ENCODE data around the gene FLOT1. TPM values are rescaled to one million over a fixed set of nuclear protein-coding genes. Genes with fewer than 3 reads are reported as not detected.

The FLOT1 gene
- total RNA-seq, 1 experiment from 2014 or later = 176 TPM

DNA sequence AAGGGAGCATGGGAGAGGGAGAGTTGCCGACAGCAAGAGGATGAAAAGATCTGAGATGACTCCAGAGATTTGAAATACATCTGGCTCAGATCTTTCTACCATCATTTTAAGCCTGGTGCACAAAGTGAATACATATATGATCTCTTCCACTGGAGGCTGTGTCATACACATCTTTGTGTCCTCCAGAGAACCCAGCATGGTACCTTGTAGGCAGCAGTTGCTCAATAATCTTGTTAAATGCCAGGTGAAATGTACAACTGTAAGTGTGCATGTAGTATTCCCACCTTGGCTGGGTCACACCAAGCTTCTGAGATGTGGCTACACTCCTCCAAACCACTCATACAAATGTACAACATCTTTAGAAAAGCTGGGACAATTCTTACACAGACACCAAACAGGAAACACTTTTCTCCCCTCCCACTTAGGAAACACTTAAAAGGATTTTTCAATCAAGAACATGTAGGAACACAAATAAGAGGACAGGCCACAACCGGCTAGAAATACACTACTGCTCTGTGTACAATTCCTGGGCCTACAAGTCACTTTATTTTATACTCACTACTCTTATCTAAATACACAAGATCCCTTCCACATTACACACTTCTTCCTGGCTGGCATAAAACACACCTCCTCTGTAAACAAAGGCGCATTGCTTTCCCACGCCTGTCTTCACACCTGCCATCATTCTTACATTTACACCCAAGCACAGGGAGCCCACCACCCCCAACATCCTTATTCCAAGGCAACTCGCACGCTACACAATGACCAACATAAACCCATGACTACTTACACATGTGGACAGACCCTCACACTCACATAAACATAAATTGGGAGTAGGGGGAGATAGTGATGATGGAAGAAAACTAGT, 5.6 kb upstream of the FLOT1 start:
- Histone ChIP-seq H3K4me1 (ENCODE audit: control insufficient read depth, insufficient read depth, low read length) (peaks cover 63% of the 10 kb centered on the region), H3K27ac (ENCODE audit: low read length) (peak overlapping the region; percentile 91), H3K4me3 (ENCODE audit: low read depth in 2 of 2, low read length in 2 of 2) (no peak overlapping the region), H3K36me3 (ENCODE audit: control insufficient read depth, insufficient read depth, low read length) (peaks cover 6% of the 10 kb centered on the region; the same call in 1 of the 2 replicates), H3K9me3 (ENCODE audit: control insufficient read depth, insufficient read depth, low read depth, low read length) (no peaks in the 10 kb centered on the region), H3K27me3 (ENCODE audit: control insufficient read depth, insufficient read depth, low read length) (no peaks in the 10 kb centered on the region)
- intact Hi-C loops (cut with micrococcal nuclease; ENCODE audit: unreplicated experiment) (no loop called here), in situ Hi-C loops (cut with HindIII; ENCODE audit: low pct_unique_long_range_greater_than_20kb, low sequenced_read_pairs) (no loop called here)
- ATAC-seq (no peak), DNase-seq (ENCODE audit: low read depth, low spot score) (no peak)
- no TSS peak for BruUV-seq (replicated peaks)
- ChIA-PET POLR2A (no interaction called here), CTCF (interaction anchor here (0.6 kb wide), 1 partner anchor 203 kb away, joined by 5 read pairs; no protein-coding TSS in a partner anchor)
- TF ChIP-seq REST (IDR thresholded peaks at IDR 0.05; ENCODE audit: insufficient read depth in 1 of 2, low read depth in 2 of 2, low read length in 1 of 2) (no peak), CTCF (IDR thresholded peaks at IDR 0.05) (no peak), SIN3A (IDR thresholded peaks at IDR 0.05; ENCODE audit: borderline replicate concordance, insufficient read depth, low read depth, low read length) (no peak), TCF7L2 (IDR thresholded peaks at IDR 0.05; ENCODE audit: low read depth, low read length) (no peak), POLR2AphosphoS5 (IDR thresholded peaks at IDR 0.05; ENCODE audit: low read depth, low read length) (no peak)

- in situ Hi-C loops (cut with HindIII; ENCODE audit: low pct_unique_long_range_greater_than_20kb, low sequenced_read_pairs) (no loop called here), intact Hi-C loops (cut with micrococcal nuclease; ENCODE audit: unreplicated experiment) (no loop called here)
- no peak for DNase-seq (ENCODE audit: low read depth, low spot score)
- H3K9me3 ChIP-seq (ENCODE audit: control insufficient read depth, insufficient read depth, low read depth, low read length) = no peaks in the 10 kb centered on the region
- H3K4me3 ChIP-seq (ENCODE audit: low read depth in 2 of 2, low read length in 2 of 2) = no peak overlapping the region
- H3K4me1 ChIP-seq (ENCODE audit: control insufficient read depth, insufficient read depth, low read length) = peaks cover 54% of the 10 kb centered on the region
- POLR2A ChIA-PET = interaction anchor here (0.6 kb wide), 1 partner anchor 27 kb away, joined by 4 read pairs; no protein-coding TSS in a partner anchor
- no peaks in the 10 kb centered on the region for H3K27me3 ChIP-seq (ENCODE audit: control insufficient read depth, insufficient read depth, low read length)
- TF ChIP-seq CTCF (IDR thresholded peaks at IDR 0.05) (no peak), POLR2AphosphoS5 (IDR thresholded peaks at IDR 0.05; ENCODE audit: low read depth, low read length) (no peak), TCF7L2 (IDR thresholded peaks at IDR 0.05; ENCODE audit: low read depth, low read length) (no peak), SIN3A (IDR thresholded peaks at IDR 0.05; ENCODE audit: borderline replicate concordance, insufficient read depth, low read depth, low read length) (no peak), REST (IDR thresholded peaks at IDR 0.05; ENCODE audit: insufficient read depth in 1 of 2, low read depth in 2 of 2, low read length in 1 of 2) (no peak)
- H3K27ac ChIP-seq (ENCODE audit: low read length) = peak overlapping the region; percentile 91
- H3K36me3 ChIP-seq (ENCODE audit: control insufficient read depth, insufficient read depth, low read length) = peaks cover 8% of the 10 kb centered on the region; the same call in 1 of the 2 replicates
- ATAC-seq = no peak
- no TSS peak for BruUV-seq (replicated peaks)
- CTCF ChIA-PET = interaction anchor here (0.6 kb wide), 1 partner anchor 94 kb away, joined by 4 read pairs; no protein-coding TSS in a partner anchor
Observed at GRCh38 chr6:30747300-30747687, 4.8 kb upstream of the FLOT1 start.

All from Panc1 (cell line).